Liver (tissue), 9 donors: Measurements from ENCODE around the gene DLK2. TPM values are rescaled to one million over a fixed set of nuclear protein-coding genes. Genes with fewer than 3 reads are reported as not detected.

Source experiments
- DNase-seq: peaks from one replicate; pipeline ENCODE4 v3.0.0-alpha.2; 2017; ENCODE audit warnings: low spot score
- H3K27ac ChIP-seq, 2 donors: one replicate each; pipeline ENCODE4 v1.7.0; 2013; ENCODE audit warnings: inconsistent platforms in 2 of 2, low read length in 2 of 2, control low read depth in 1 of 2, low read depth in 1 of 2, mild to moderate bottlenecking in 1 of 2
- H3K27me3 ChIP-seq, 4 donors: one replicate each; pipeline versions ENCODE4 v1.6.1 to v1.7.0; 2013; ENCODE audit warnings: low read length in 3 of 4, inconsistent platforms in 1 of 4, mild to moderate bottlenecking in 1 of 4, moderate library complexity in 1 of 4; ENCODE audit not compliant: control insufficient read depth in 4 of 4, insufficient read depth in 4 of 4
- H3K36me3 ChIP-seq, 4 donors: one replicate each; pipeline versions ENCODE4 v1.6.1 to v1.7.0; 2013; ENCODE audit warnings: low read length in 3 of 4, mild to moderate bottlenecking in 3 of 4, low read depth in 1 of 4, moderate library complexity in 1 of 4; ENCODE audit not compliant: control insufficient read depth in 4 of 4, insufficient read depth in 3 of 4
- H3K4me1 ChIP-seq, 4 donors: one replicate each; pipeline versions ENCODE4 v1.6.1 to v1.7.0; 2013; ENCODE audit warnings: low read length in 3 of 4, mild to moderate bottlenecking in 3 of 4, moderate library complexity in 1 of 4; ENCODE audit not compliant: control insufficient read depth in 4 of 4, insufficient read depth in 4 of 4
- H3K4me3 ChIP-seq, 3 donors: one replicate each; pipeline versions ENCODE4 v1.6.1 to v1.7.0; 2013; ENCODE audit warnings: low read length in 3 of 3, control low read depth in 1 of 3, low read depth in 1 of 3, mild to moderate bottlenecking in 1 of 3
- H3K9ac ChIP-seq, 2 donors: one replicate each; pipeline ENCODE4 v1.7.0; 2013; ENCODE audit warnings: low read length in 2 of 2, mild to moderate bottlenecking in 2 of 2, moderate library complexity in 2 of 2, control low read depth in 1 of 2, low read depth in 1 of 2
- H3K9me3 ChIP-seq, 4 donors: one replicate each; pipeline versions ENCODE4 v1.6.1 to v1.7.0; 2013; ENCODE audit warnings: low read length in 3 of 4; ENCODE audit not compliant: control insufficient read depth in 4 of 4
- ATF3 ChIP-seq: IDR thresholded peaks from 2 replicates; pipeline ENCODE4 v1.6.1; 2016; ENCODE audit warnings: antibody characterized with exemption
- CTCF ChIP-seq: fragments of 150-350 bp; IDR thresholded peaks from 2 replicates; pipeline ENCODE4 v1.5.1; 2017; ENCODE audit warnings: improper control_type of control experiment, low read depth, low read length; ENCODE audit not compliant: missing input control
- EGR1 ChIP-seq, 2 donors: IDR thresholded peaks; 2 replicates each; pipeline ENCODE4 v1.6.1; 2016 to 2018; ENCODE audit warnings: antibody characterized with exemption in 2 of 2, low read depth in 2 of 2
- FOXA1 ChIP-seq: IDR thresholded peaks from 2 replicates; pipeline ENCODE4 v1.6.1; 2016; ENCODE audit warnings: antibody characterized with exemption
- FOXA2 ChIP-seq: IDR thresholded peaks from 2 replicates; pipeline ENCODE4 v1.6.1; 2016; ENCODE audit warnings: antibody characterized with exemption
- GABPA ChIP-seq, 2 donors: IDR thresholded peaks in 1 of 2; conservative IDR thresholded peaks in 1 of 2; 2 replicates each; pipeline ENCODE4 v1.6.1; 2016; ENCODE audit warnings: antibody characterized with exemption in 2 of 2, mild to moderate bottlenecking in 1 of 2, moderate library complexity in 1 of 2
- HNF4A ChIP-seq, 2 donors: conservative IDR thresholded peaks; 2 replicates each; pipeline ENCODE4 v1.6.1; 2016; ENCODE audit warnings: antibody characterized with exemption in 2 of 2, mild to moderate bottlenecking in 2 of 2
- HNF4G ChIP-seq: IDR thresholded peaks from 2 replicates; pipeline ENCODE4 v1.6.1; 2016; ENCODE audit warnings: antibody characterized with exemption
- JUND ChIP-seq, 2 donors: IDR thresholded peaks; 2 replicates each; pipeline ENCODE4 v1.6.1; 2016; ENCODE audit warnings: antibody characterized with exemption in 2 of 2
- MAX ChIP-seq: IDR thresholded peaks from 2 replicates; pipeline ENCODE4 v1.6.1; 2016; ENCODE audit warnings: antibody characterized with exemption
- NR2F2 ChIP-seq: IDR thresholded peaks from 2 replicates; pipeline ENCODE4 v1.6.1; 2016; ENCODE audit warnings: antibody characterized with exemption
- RAD21 ChIP-seq, 2 donors: IDR thresholded peaks; 2 replicates each; pipeline ENCODE4 v1.6.1; 2016; ENCODE audit warnings: antibody characterized with exemption in 2 of 2, mild to moderate bottlenecking in 2 of 2
- REST ChIP-seq: IDR thresholded peaks from 2 replicates; pipeline ENCODE4 v1.6.1; 2016; ENCODE audit warnings: antibody characterized with exemption, mild to moderate bottlenecking
- RXRA ChIP-seq, 2 donors: IDR thresholded peaks; 2 replicates each; pipeline ENCODE4 v1.6.1; 2017 to 2018; ENCODE audit warnings: antibody characterized with exemption in 2 of 2, mild to moderate bottlenecking in 1 of 2
- SP1 ChIP-seq: IDR thresholded peaks from 2 replicates; pipeline ENCODE4 v1.6.1; 2018; ENCODE audit warnings: antibody characterized with exemption, mild to moderate bottlenecking
- TAF1 ChIP-seq: conservative IDR thresholded peaks from 2 replicates; pipeline ENCODE4 v1.6.1; 2016; ENCODE audit warnings: antibody characterized with exemption, mild to moderate bottlenecking
- YY1 ChIP-seq: IDR thresholded peaks from 2 replicates; pipeline ENCODE4 v1.6.1; 2016; ENCODE audit warnings: antibody characterized with exemption, mild to moderate bottlenecking
- ZBTB33 ChIP-seq: IDR thresholded peaks from 2 replicates; pipeline ENCODE4 v1.6.1; 2016; ENCODE audit warnings: antibody characterized with exemption
- WGBS: extraction: QIAGEN DNeasy Blood & Tissue Kit; methylation state at CpG from one replicate; pipeline ENCODE4 v1.1.7; 2013; 5-methylcytosine and 5-hydroxymethylcytosine counted together
- polyA plus RNA-seq, 2 donors: library from polyadenylated mRNA; stranded (reverse) in 1 of 2; unstranded in 1 of 2; fragments of 200-250 nt in 1 of 2; fragments of >200 nt in 1 of 2; fragmentation: Nextera tagmentation in 1 of 2; extraction: Ambion mirVana in 1 of 2; gene quantifications; one replicate each; pipeline versions ENCODE4 v1.2.1 to v1.2.3, GENCODE V29; 2013 to 2015
- total RNA-seq, 2 donors: library from RNA; depleted of rRNA; stranded (reverse); fragments of >200 nt; gene quantifications; one replicate each; pipeline ENCODE4 v1.2.3, GENCODE V29; 2014
- donor health status: healthy.
- donor health status: healthy.
- donor health status: healthy.
- donor health status: healthy.
- donor health status: healthy.

The DLK2 gene
- total and polyA plus RNA-seq, 4 donors, result 0.08 to 1.0 (median 0.08) TPM; not detected in 1

GRCh38 chr6:43494766-43495165, 39.4 kb upstream of the DLK2 start:
- H3K9ac ChIP-seq, result no peak overlapping the region
- no peak overlapping the region for H3K27ac ChIP-seq
- no peaks in the 10 kb centered on the region for H3K27me3 ChIP-seq
- WGBS, result 96% methylated on average over 4 of the region's 4 CpGs
- H3K4me3 ChIP-seq, result no peak overlapping the region
- peaks cover 15 to 52% (median 39%) of the 10 kb centered on the region in 4 donors for H3K4me1 ChIP-seq
- peaks cover 0 to 9% (median 2%) of the 10 kb centered on the region in 4 donors for H3K36me3 ChIP-seq
- no peaks in the 10 kb centered on the region for H3K9me3 ChIP-seq
- TF ChIP-seq HNF4G, result no peak
- TF ChIP-seq JUND (IDR thresholded peaks at IDR 0.05), result no peak
- TF ChIP-seq ZBTB33, result no peak
- no peak for TF ChIP-seq NR2F2
- no peak for TF ChIP-seq ATF3
- TF ChIP-seq GABPA (IDR thresholded peaks at IDR 0.05 in 1 of 2, conservative IDR thresholded peaks at IDR 0.05 in 1 of 2), result no peak
- TF ChIP-seq MAX, result no peak
- TF ChIP-seq RXRA (IDR thresholded peaks at IDR 0.05), result no peak
- TF ChIP-seq EGR1 (IDR thresholded peaks at IDR 0.05; ENCODE audit: low read depth in 2 of 2), result no peak
- TF ChIP-seq FOXA1, result no peak
- TF ChIP-seq TAF1, result no peak
- TF ChIP-seq SP1, result no peak
- no peak for TF ChIP-seq REST
- no peak for TF ChIP-seq RAD21 (IDR thresholded peaks at IDR 0.05)
- TF ChIP-seq FOXA2, result no peak
- TF ChIP-seq HNF4A (conservative IDR thresholded peaks at IDR 0.05), result no peak
- no peak for TF ChIP-seq CTCF
- TF ChIP-seq YY1, result no peak
- DNase-seq, result no peak
